WERI-Rb-1 (cell line): ENCODE measurements around the gene RXFP1.

Experiments
- DNase-seq: peaks from one replicate; pipeline ENCODE4 v3.0.0-alpha.2; 2020
- H3K27ac ChIP-seq: fragments of 250-450 bp; sonication (Bioruptor Pico); 2 replicates; pipeline ENCODE4 v1.5.1; 2020; ENCODE audit warnings: mild to moderate bottlenecking, moderate library complexity
- H3K27me3 ChIP-seq: fragments of 250-450 bp; sonication (Bioruptor Pico); 2 replicates; pipeline ENCODE4 v1.5.1; 2021; ENCODE audit warnings: mild to moderate bottlenecking, low read depth, moderate library complexity; ENCODE audit not compliant: insufficient read depth, severe bottlenecking
- H3K36me3 ChIP-seq: fragments of 250-450 bp; sonication (Bioruptor Pico); 2 replicates; pipeline ENCODE4 v1.5.1; 2020; ENCODE audit warnings: mild to moderate bottlenecking, moderate library complexity
- H3K4me3 ChIP-seq: 2 replicates; pipeline ENCODE4 v1.5.1; 2011; ENCODE audit warnings: low read depth, mild to moderate bottlenecking, control low read depth, low read length
- H3K9me3 ChIP-seq: fragments of 250-450 bp; sonication (Bioruptor Pico); 2 replicates; pipeline ENCODE4 v1.5.1; 2021; ENCODE audit warnings: mild to moderate bottlenecking, moderate library complexity; ENCODE audit not compliant: severe bottlenecking
- CTCF ChIP-seq: IDR thresholded peaks from 2 replicates; pipeline ENCODE4 v1.5.1; 2011; ENCODE audit warnings: low read depth, mild to moderate bottlenecking, control low read depth, inconsistent platforms, low read length

RXFP1 gene

GRCh38 chr4:158617956-158618355 lies 96.3 kb downstream of the RXFP1 start:
- H3K27ac ChIP-seq, result no peak overlapping the region
- TF ChIP-seq CTCF, result no peak
- no peaks in the 10 kb centered on the region for H3K36me3 ChIP-seq
- no peak overlapping the region for H3K4me3 ChIP-seq
- no peaks in the 10 kb centered on the region for H3K27me3 ChIP-seq
- no peak for DNase-seq
- H3K9me3 ChIP-seq, result no peaks in the 10 kb centered on the region

GRCh38 chr4:158621729-158622128 lies 100.0 kb downstream of the RXFP1 start:
- no peaks in the 10 kb centered on the region for H3K27me3 ChIP-seq
- H3K27ac ChIP-seq, result no peak overlapping the region
- H3K9me3 ChIP-seq, result no peaks in the 10 kb centered on the region
- H3K4me3 ChIP-seq, result no peak overlapping the region
- DNase-seq, result no peak
- TF ChIP-seq CTCF, result no peak
- H3K36me3 ChIP-seq, result no peaks in the 10 kb centered on the region

- no peaks in the 10 kb centered on the region for H3K9me3 ChIP-seq
- no peak for TF ChIP-seq CTCF
- no peak for DNase-seq
- no peak overlapping the region for H3K27ac ChIP-seq
- no peaks in the 10 kb centered on the region for H3K27me3 ChIP-seq
- H3K4me3 ChIP-seq, result no peak overlapping the region
- H3K36me3 ChIP-seq, result no peaks in the 10 kb centered on the region
Measured at GRCh38 chr4:158622251-158622650, 100.6 kb downstream of the RXFP1 start.

- H3K9me3 ChIP-seq, result no peaks in the 10 kb centered on the region
- H3K36me3 ChIP-seq, result no peaks in the 10 kb centered on the region
- no peak overlapping the region for H3K4me3 ChIP-seq
- DNase-seq, result no peak
- no peak overlapping the region for H3K27ac ChIP-seq
- TF ChIP-seq CTCF, result peak; percentile 65
- no peaks in the 10 kb centered on the region for H3K27me3 ChIP-seq
Measured at GRCh38 chr4:158624889-158625478, 103.3 kb downstream of the RXFP1 start.

GRCh38 chr4:158625544-158625943 lies 103.9 kb downstream of the RXFP1 start:
- Histone ChIP-seq H3K4me3 (no peak overlapping the region), H3K36me3 (no peaks in the 10 kb centered on the region), H3K9me3 (no peaks in the 10 kb centered on the region), H3K27ac (no peak overlapping the region), H3K27me3 (no peaks in the 10 kb centered on the region)
- TF ChIP-seq CTCF, result no peak
- no peak for DNase-seq

- Histone ChIP-seq H3K4me3 (no peak overlapping the region), H3K9me3 (no peaks in the 10 kb centered on the region), H3K27ac (no peak overlapping the region), H3K27me3 (no peaks in the 10 kb centered on the region), H3K36me3 (no peaks in the 10 kb centered on the region)
- no peak for TF ChIP-seq CTCF
- DNase-seq, result no peak
Measured at GRCh38 chr4:158630893-158631292, 109.2 kb downstream of the RXFP1 start.
